A549 (cell line): Measurements from ENCODE around the gene LBX2.

Source experiments
- EP300 ChIP-seq, 2 experiments: fragments of >200 bp; sonication (Bioruptor Twin); formaldehyde crosslinking; IDR thresholded peaks; 2 replicates in 1 of 2; 3 replicates in 1 of 2; pipeline ENCODE4 v1.6.1; 2016 to 2017
- ESRRA ChIP-seq: fragments of 150-350 bp; IDR thresholded peaks from 2 replicates; pipeline ENCODE4 v1.6.1; 2014; ENCODE audit warnings: mild to moderate bottlenecking, low read length, borderline replicate concordance
- JUN ChIP-seq, 2 experiments: fragments of >200 bp; sonication (Bioruptor Twin); formaldehyde crosslinking; IDR thresholded peaks; 2 replicates in 1 of 2; 3 replicates in 1 of 2; pipeline ENCODE4 v1.6.1; 2016 to 2017
- MAFK ChIP-seq: fragments of 450-650 bp; IDR thresholded peaks from 2 replicates; pipeline ENCODE4 v1.6.1; 2014; ENCODE audit not compliant: partially characterized antibody
- MYC ChIP-seq: IDR thresholded peaks from 2 replicates; pipeline ENCODE4 v1.6.1; 2012; ENCODE audit warnings: mild to moderate bottlenecking, inconsistent platforms, low read length, improper control_type of control experiment, borderline replicate concordance
- POLR2A ChIP-seq: IDR thresholded peaks from 2 replicates; pipeline ENCODE4 v1.6.1; 2012; ENCODE audit warnings: mild to moderate bottlenecking, low read length
- POLR2AphosphoS2 ChIP-seq: conservative IDR thresholded peaks from 2 replicates; pipeline ENCODE4 v1.6.1; 2012; ENCODE audit warnings: low read length, improper control_type of control experiment, inconsistent platforms
- ZFP36 ChIP-seq: fragments of 450-650 bp; IDR thresholded peaks from 2 replicates; pipeline ENCODE4 v1.6.1; 2014; ENCODE audit warnings: borderline replicate concordance; ENCODE audit not compliant: partially characterized antibody
- TF ChIP-seq, protein P1 (sequence below): IDR thresholded peaks from 2 replicates; pipeline ENCODE4 v1.6.1; 2012
- TF ChIP-seq, protein P2 (sequence below): fragments of 200-600 bp; sonication (generic); IDR thresholded peaks from 2 replicates; pipeline ENCODE4 v1.6.1; 2016; ENCODE audit warnings: antibody characterized with exemption, mild to moderate bottlenecking, moderate library complexity
- TF ChIP-seq, protein P3 (sequence below): IDR thresholded peaks from 2 replicates; pipeline ENCODE4 v1.6.1; 2012; ENCODE audit warnings: low read depth, borderline replicate concordance
- TF ChIP-seq, protein P4 (sequence below): fragments of >200 bp; sonication (Bioruptor Twin); formaldehyde crosslinking; IDR thresholded peaks from 3 replicates; pipeline ENCODE4 v1.5.1; 2016
- TF ChIP-seq, protein P5 (sequence below): fragments of 450-650 bp; IDR thresholded peaks from 2 replicates; pipeline ENCODE4 v1.6.1; 2014; ENCODE audit warnings: antibody characterized with exemption

DNA sequence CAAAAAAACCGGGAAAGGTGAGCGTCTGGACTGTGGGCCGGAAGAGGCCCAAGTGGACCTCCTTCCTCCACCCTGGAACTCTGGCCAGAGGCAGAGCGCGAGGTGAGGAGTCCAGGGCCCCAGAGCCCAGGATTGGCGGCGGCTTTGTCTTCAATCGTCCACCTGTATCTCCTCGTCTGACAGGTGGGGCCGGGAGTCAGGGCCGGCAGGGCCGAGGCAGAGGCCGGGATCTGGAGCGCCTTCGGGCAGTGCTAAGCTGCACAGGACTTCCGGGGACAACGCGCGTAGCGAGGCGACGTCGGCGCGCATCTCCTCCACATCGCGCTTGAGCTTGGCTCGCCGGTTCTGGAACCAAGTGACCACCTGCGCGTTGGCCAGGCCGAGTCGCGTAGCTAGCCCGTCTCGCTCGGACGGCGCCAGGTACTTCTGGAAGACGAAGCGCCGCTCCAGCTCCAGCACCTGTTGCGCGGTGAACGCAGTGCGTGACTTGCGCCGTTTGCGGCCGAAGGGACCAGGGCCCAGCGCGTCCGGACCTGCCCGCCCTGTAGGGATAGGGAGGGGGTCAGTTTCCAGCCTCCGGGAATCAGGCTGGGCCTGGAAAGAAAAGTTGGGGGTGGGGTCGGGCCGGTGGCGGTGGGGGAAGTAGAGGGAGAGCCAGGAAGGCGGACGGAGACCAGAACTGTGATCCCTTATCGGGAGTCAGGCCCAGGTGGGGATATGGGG, 1.5 kb downstream of the LBX2 start:
- no peak for TF ChIP-seq MYC
- TF ChIP-seq, protein P1, sequence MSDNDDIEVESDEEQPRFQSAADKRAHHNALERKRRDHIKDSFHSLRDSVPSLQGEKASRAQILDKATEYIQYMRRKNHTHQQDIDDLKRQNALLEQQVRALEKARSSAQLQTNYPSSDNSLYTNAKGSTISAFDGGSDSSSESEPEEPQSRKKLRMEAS, result no peak
- TF ChIP-seq POLR2A, result no peak
- no peak for TF ChIP-seq EP300 (IDR thresholded peaks at IDR 0.05)
- no peak for TF ChIP-seq MAFK
- TF ChIP-seq, protein P2, sequence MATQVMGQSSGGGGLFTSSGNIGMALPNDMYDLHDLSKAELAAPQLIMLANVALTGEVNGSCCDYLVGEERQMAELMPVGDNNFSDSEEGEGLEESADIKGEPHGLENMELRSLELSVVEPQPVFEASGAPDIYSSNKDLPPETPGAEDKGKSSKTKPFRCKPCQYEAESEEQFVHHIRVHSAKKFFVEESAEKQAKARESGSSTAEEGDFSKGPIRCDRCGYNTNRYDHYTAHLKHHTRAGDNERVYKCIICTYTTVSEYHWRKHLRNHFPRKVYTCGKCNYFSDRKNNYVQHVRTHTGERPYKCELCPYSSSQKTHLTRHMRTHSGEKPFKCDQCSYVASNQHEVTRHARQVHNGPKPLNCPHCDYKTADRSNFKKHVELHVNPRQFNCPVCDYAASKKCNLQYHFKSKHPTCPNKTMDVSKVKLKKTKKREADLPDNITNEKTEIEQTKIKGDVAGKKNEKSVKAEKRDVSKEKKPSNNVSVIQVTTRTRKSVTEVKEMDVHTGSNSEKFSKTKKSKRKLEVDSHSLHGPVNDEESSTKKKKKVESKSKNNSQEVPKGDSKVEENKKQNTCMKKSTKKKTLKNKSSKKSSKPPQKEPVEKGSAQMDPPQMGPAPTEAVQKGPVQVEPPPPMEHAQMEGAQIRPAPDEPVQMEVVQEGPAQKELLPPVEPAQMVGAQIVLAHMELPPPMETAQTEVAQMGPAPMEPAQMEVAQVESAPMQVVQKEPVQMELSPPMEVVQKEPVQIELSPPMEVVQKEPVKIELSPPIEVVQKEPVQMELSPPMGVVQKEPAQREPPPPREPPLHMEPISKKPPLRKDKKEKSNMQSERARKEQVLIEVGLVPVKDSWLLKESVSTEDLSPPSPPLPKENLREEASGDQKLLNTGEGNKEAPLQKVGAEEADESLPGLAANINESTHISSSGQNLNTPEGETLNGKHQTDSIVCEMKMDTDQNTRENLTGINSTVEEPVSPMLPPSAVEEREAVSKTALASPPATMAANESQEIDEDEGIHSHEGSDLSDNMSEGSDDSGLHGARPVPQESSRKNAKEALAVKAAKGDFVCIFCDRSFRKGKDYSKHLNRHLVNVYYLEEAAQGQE, result no peak
- TF ChIP-seq, protein P3, sequence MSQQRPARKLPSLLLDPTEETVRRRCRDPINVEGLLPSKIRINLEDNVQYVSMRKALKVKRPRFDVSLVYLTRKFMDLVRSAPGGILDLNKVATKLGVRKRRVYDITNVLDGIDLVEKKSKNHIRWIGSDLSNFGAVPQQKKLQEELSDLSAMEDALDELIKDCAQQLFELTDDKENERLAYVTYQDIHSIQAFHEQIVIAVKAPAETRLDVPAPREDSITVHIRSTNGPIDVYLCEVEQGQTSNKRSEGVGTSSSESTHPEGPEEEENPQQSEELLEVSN, result no peak
- peak in 1 of 2 experiments; percentile 35; a peak in 1 of 5 replicates for TF ChIP-seq JUN (IDR thresholded peaks at IDR 0.05)
- TF ChIP-seq, protein P4, sequence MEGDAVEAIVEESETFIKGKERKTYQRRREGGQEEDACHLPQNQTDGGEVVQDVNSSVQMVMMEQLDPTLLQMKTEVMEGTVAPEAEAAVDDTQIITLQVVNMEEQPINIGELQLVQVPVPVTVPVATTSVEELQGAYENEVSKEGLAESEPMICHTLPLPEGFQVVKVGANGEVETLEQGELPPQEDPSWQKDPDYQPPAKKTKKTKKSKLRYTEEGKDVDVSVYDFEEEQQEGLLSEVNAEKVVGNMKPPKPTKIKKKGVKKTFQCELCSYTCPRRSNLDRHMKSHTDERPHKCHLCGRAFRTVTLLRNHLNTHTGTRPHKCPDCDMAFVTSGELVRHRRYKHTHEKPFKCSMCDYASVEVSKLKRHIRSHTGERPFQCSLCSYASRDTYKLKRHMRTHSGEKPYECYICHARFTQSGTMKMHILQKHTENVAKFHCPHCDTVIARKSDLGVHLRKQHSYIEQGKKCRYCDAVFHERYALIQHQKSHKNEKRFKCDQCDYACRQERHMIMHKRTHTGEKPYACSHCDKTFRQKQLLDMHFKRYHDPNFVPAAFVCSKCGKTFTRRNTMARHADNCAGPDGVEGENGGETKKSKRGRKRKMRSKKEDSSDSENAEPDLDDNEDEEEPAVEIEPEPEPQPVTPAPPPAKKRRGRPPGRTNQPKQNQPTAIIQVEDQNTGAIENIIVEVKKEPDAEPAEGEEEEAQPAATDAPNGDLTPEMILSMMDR, result no peak
- no peak for TF ChIP-seq ESRRA
- TF ChIP-seq, protein P5, sequence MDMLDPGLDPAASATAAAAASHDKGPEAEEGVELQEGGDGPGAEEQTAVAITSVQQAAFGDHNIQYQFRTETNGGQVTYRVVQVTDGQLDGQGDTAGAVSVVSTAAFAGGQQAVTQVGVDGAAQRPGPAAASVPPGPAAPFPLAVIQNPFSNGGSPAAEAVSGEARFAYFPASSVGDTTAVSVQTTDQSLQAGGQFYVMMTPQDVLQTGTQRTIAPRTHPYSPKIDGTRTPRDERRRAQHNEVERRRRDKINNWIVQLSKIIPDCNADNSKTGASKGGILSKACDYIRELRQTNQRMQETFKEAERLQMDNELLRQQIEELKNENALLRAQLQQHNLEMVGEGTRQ, result no peak
- no peak for TF ChIP-seq POLR2AphosphoS2
- no peak for TF ChIP-seq ZFP36
